H1 (cell line): ENCODE measurements around the gene NKTR. TPM values are rescaled to one million over a fixed set of nuclear protein-coding genes. Genes with fewer than 3 reads are reported as not detected.

Experiments
- CTCF ChIA-PET: fragments of 300-600 bp; sonication (Branson Sonifier 250); formaldehyde crosslinking; loops from one replicate; lab custom pipeline; 2021; ENCODE audit not compliant: partially characterized antibody; lab: Charles Lee
- POLR2A ChIA-PET: fragments of 300-600 bp; sonication (Branson Sonifier 250); formaldehyde crosslinking; loops from one replicate; lab custom pipeline; 2021; ENCODE audit warnings: inconsistent platforms; ENCODE audit not compliant: partially characterized antibody; lab: Charles Lee
- DNase-seq, 2 experiments: peaks; one replicate each; pipeline versions ENCODE4 v3.0.0 to v3.0.0-alpha.2; 2010 to 2022; ENCODE audit warnings: low spot score in 2 of 2, low read depth in 1 of 2, mixed read lengths in 1 of 2
- FAIRE-seq: peaks from 2 replicates; lab custom pipeline; 2011; peaks lifted over from hg19 to GRCh38; lab: Jason Lieb, UNC
- H2AFZ ChIP-seq: 2 replicates; pipeline ENCODE4 v1.8.1; 2012; ENCODE audit warnings: low read length, inconsistent platforms
- H2AK5ac ChIP-seq: 2 replicates; pipeline ENCODE4 v1.6.1; 2013; ENCODE audit warnings: low read depth, low read length
- H2BK120ac ChIP-seq: replicated peaks from 2 replicates; pipeline ENCODE3; 2013; ENCODE audit warnings: low read depth, low read length, inconsistent platforms
- H2BK12ac ChIP-seq: 2 replicates; pipeline ENCODE4 v1.6.1; 2013; ENCODE audit warnings: low read depth, low read length
- H2BK15ac ChIP-seq: 2 replicates; pipeline ENCODE4 v1.6.1; 2013; ENCODE audit warnings: low read length
- H2BK20ac ChIP-seq: 2 replicates; pipeline ENCODE4 v1.6.1; 2013; ENCODE audit warnings: low read length
- H2BK5ac ChIP-seq: 2 replicates; pipeline ENCODE4 v1.6.1; 2013; ENCODE audit warnings: low read depth, low read length
- H3K14ac ChIP-seq: 2 replicates; pipeline ENCODE4 v1.6.1; 2013; ENCODE audit warnings: inconsistent platforms; ENCODE audit not compliant: insufficient read length
- H3K18ac ChIP-seq: 2 replicates; pipeline ENCODE4 v1.6.1; 2013; ENCODE audit warnings: low read length; ENCODE audit errors: extremely low read depth
- H3K23ac ChIP-seq: 2 replicates; pipeline ENCODE4 v1.6.1; 2013; ENCODE audit warnings: inconsistent platforms; ENCODE audit not compliant: insufficient read length
- H3K23me2 ChIP-seq: 2 replicates; pipeline ENCODE4 v1.6.1; 2013; ENCODE audit warnings: low read depth, low read length
- H3K27ac ChIP-seq: 2 replicates; pipeline ENCODE4 v1.6.1; 2011; ENCODE audit warnings: low read depth, low read length, inconsistent platforms
- H3K27me3 ChIP-seq, 4 experiments: replicated peaks in 1 of 4; 1 replicate in 1 of 4; 2 replicates in 3 of 4; pipeline versions ENCODE4 v1.6.1 to v1.8.1; 2011 to 2013; ENCODE audit warnings: low read length in 3 of 4, mild to moderate bottlenecking in 3 of 4, inconsistent platforms in 2 of 4, mixed read lengths in 2 of 4, moderate library complexity in 1 of 4; ENCODE audit not compliant: control insufficient read depth in 3 of 4, insufficient read depth in 3 of 4; ENCODE audit errors: extremely low read depth in 1 of 4
- H3K36me3 ChIP-seq, 4 experiments: 2 replicates each; pipeline versions ENCODE4 v1.6.1 to v1.8.1; 2011 to 2013; ENCODE audit warnings: mild to moderate bottlenecking in 4 of 4, low read length in 3 of 4, moderate library complexity in 2 of 4, control low read depth in 1 of 4, inconsistent platforms in 1 of 4; ENCODE audit not compliant: insufficient read depth in 4 of 4, control insufficient read depth in 2 of 4
- H3K4ac ChIP-seq: replicated peaks from 2 replicates; pipeline ENCODE3; 2013; ENCODE audit warnings: low read length, low read depth, mixed read lengths, inconsistent platforms; ENCODE audit not compliant: insufficient read length
- H3K4me1 ChIP-seq, 4 experiments: replicated peaks in 1 of 4; 1 replicate in 1 of 4; 2 replicates in 3 of 4; pipeline versions ENCODE4 v1.6.1 to v1.8.1; 2011 to 2013; ENCODE audit warnings: low read length in 3 of 4, inconsistent platforms in 2 of 4, mixed read lengths in 1 of 4; ENCODE audit not compliant: insufficient read depth in 4 of 4, control insufficient read depth in 3 of 4
- H3K4me2 ChIP-seq, 2 experiments: 2 replicates each; pipeline versions ENCODE4 v1.6.1 to v1.8.1; 2011 to 2013; ENCODE audit warnings: low read depth in 2 of 2, low read length in 2 of 2, control low read depth in 1 of 2, inconsistent platforms in 1 of 2, mild to moderate bottlenecking in 1 of 2; ENCODE audit not compliant: insufficient read depth in 1 of 2
- H3K4me3 ChIP-seq, 4 experiments: fragments of 200-600, 300-600 bp in 1 of 4; sonication (generic), shearing (Covaris generic), sonication (Bioruptor Twin) in 1 of 4; 2 replicates each; pipeline versions ENCODE4 v1.5.1 to v1.8.1; 2011 to 2016; ENCODE audit warnings: low read length in 4 of 4, low read depth in 3 of 4, control low read depth in 2 of 4, inconsistent platforms in 2 of 4, mild to moderate bottlenecking in 2 of 4, mixed read lengths in 1 of 4, moderate library complexity in 1 of 4; ENCODE audit not compliant: insufficient read depth in 2 of 4; ENCODE audit errors: extremely low read depth in 1 of 4
- H3K56ac ChIP-seq: replicated peaks from 2 replicates; pipeline ENCODE3; 2013; ENCODE audit warnings: low read depth, mild to moderate bottlenecking, mixed read lengths, low read length, inconsistent platforms; ENCODE audit not compliant: insufficient read length
- H3K79me1 ChIP-seq: 2 replicates; pipeline ENCODE4 v1.6.1; 2013; ENCODE audit warnings: low read depth, low read length, control low read depth
- H3K79me2 ChIP-seq, 2 experiments: 2 replicates each; pipeline versions ENCODE4 v1.6.1 to v1.8.1; 2012 to 2013; ENCODE audit warnings: low read length in 2 of 2, mild to moderate bottlenecking in 2 of 2, inconsistent platforms in 1 of 2; ENCODE audit not compliant: insufficient read depth in 2 of 2, control insufficient read depth in 1 of 2
- H3K9ac ChIP-seq, 4 experiments: replicated peaks in 1 of 4; 1 replicate in 1 of 4; 2 replicates in 3 of 4; pipeline versions ENCODE4 v1.6.1 to v1.8.1; 2011 to 2013; ENCODE audit warnings: low read depth in 3 of 4, low read length in 3 of 4, control low read depth in 2 of 4, mild to moderate bottlenecking in 2 of 4, moderate library complexity in 2 of 4, inconsistent platforms in 1 of 4; ENCODE audit errors: extremely low read depth in 1 of 4
- H3K9me3 ChIP-seq, 2 experiments: 2 replicates each; pipeline versions ENCODE4 v1.6.1 to v1.8.1; 2012 to 2013; ENCODE audit warnings: mild to moderate bottlenecking in 2 of 2, moderate library complexity in 2 of 2, control low read depth in 1 of 2, inconsistent platforms in 1 of 2, low read depth in 1 of 2, low read length in 1 of 2, mixed read lengths in 1 of 2; ENCODE audit not compliant: insufficient read depth in 2 of 2
- H4K20me1 ChIP-seq, 2 experiments: replicated peaks in 1 of 2; 2 replicates each; pipeline versions ENCODE3 to v1.8.1; 2011 to 2013; ENCODE audit warnings: inconsistent platforms in 2 of 2, low read length in 2 of 2, mild to moderate bottlenecking in 1 of 2; ENCODE audit not compliant: insufficient read depth in 2 of 2, control insufficient read depth in 1 of 2
- H4K5ac ChIP-seq: 2 replicates; pipeline ENCODE4 v1.6.1; 2013; ENCODE audit warnings: low read length, low read depth, mixed read lengths, inconsistent platforms; ENCODE audit not compliant: insufficient read length
- H4K8ac ChIP-seq: 2 replicates; pipeline ENCODE4 v1.8.0; 2013; ENCODE audit warnings: mild to moderate bottlenecking, moderate library complexity, low read length, inconsistent platforms; ENCODE audit not compliant: insufficient read depth; ENCODE audit errors: extremely low read depth
- H4K91ac ChIP-seq: replicated peaks from 2 replicates; pipeline ENCODE3; 2013; ENCODE audit warnings: low read length, mixed read lengths, inconsistent platforms; ENCODE audit not compliant: insufficient read length
- CHD2 ChIP-seq: IDR thresholded peaks from 2 replicates; pipeline ENCODE4 v1.6.1; 2012; ENCODE audit warnings: low read length, improper control_type of control experiment
- RXRA ChIP-seq: IDR thresholded peaks from 2 replicates; pipeline ENCODE4 v1.6.1; 2011; ENCODE audit warnings: low read depth, mild to moderate bottlenecking, low read length, moderate library complexity; ENCODE audit not compliant: insufficient read depth
- SP4 ChIP-seq: IDR thresholded peaks from 2 replicates; pipeline ENCODE4 v1.6.1; 2012; ENCODE audit warnings: low read length, inconsistent platforms
- WGBS, 2 experiments: shearing (Covaris generic) in 1 of 2; methylation state at CpG; one replicate each; pipeline versions ENCODE4 v1.1.6 to v1.1.7; 2013 to 2015; ENCODE audit warnings: low lambda C conversion rate in 2 of 2, mixed read lengths in 2 of 2, inconsistent platforms in 1 of 2, low coverage in 1 of 2, missing lambda C conversion rate in 1 of 2; ENCODE audit not compliant: insufficient replicate concordance in 2 of 2, insufficient coverage in 1 of 2, insufficient read length in 1 of 2; ENCODE audit errors: extremely low coverage in 1 of 2, missing lambda C conversion rate in 1 of 2; 5-methylcytosine and 5-hydroxymethylcytosine counted together
- polyA plus RNA-seq, 7 experiments: library from polyadenylated mRNA; depleted of rRNA in 3 of 7; stranded (reverse) in 5 of 7; unstranded in 2 of 7; fragments of >200 nt in 5 of 7; fragments of 200-250 nt in 2 of 7; gene quantifications; 1 replicate in 5 of 7; 2 replicates in 1 of 7; 4 replicates in 1 of 7; pipeline versions ENCODE4 v1.2.1 to v1.2.3, GENCODE V29; 2011 to 2013; ENCODE audit warnings: missing spikeins in 2 of 7, mixed read lengths in 2 of 7
- total RNA-seq: library from RNA; stranded (reverse); fragmentation: NEBNext Ultra II Directional; extraction: Animal tissue kit (Norgen Biotek cat#: 25700); gene quantifications from 2 replicates; pipeline ENCODE4 v1.2.1, GENCODE V29; 2021

Gene NKTR
- total and polyA plus RNA-seq, 2 of the 8 experiments (the other 6 are each of a cell fraction or from before 2014, with no cell fraction given): 24.1 to 62.2 TPM

- H3K79me2 ChIP-seq: no peaks in the 10 kb centered on the region
- H3K4me1 ChIP-seq: no peaks in the 10 kb centered on the region; a peak in 1 of 7 replicates
- H3K27me3 ChIP-seq: no peaks in the 10 kb centered on the region; a peak in 1 of 7 replicates
- no peaks in the 10 kb centered on the region for H3K36me3 ChIP-seq
- no peaks in the 10 kb centered on the region for H3K9me3 ChIP-seq
- no peak overlapping the region for H2AK5ac ChIP-seq
- no peaks in the 10 kb centered on the region for H4K20me1 ChIP-seq
- no peaks in the 10 kb centered on the region for H3K23me2 ChIP-seq
- no peak overlapping the region for H2BK15ac ChIP-seq
- H3K18ac ChIP-seq: no peak overlapping the region
- H3K79me1 ChIP-seq: no peaks in the 10 kb centered on the region
- DNase-seq (no peak), FAIRE-seq (no peak)
- H2BK20ac ChIP-seq: no peak overlapping the region
- H4K8ac ChIP-seq: no peak overlapping the region
- no peak overlapping the region for H2BK120ac ChIP-seq
- H3K9ac ChIP-seq: no peak overlapping the region
- no peak overlapping the region for H3K4me3 ChIP-seq
- no peak overlapping the region for H3K56ac ChIP-seq
- no peak overlapping the region for H3K14ac ChIP-seq
- CTCF ChIA-PET: interaction anchor here (1.0 kb wide), 1 partner anchor 12 kb away, joined by 3 read pairs; no protein-coding TSS in a partner anchor
- H4K5ac ChIP-seq: no peak overlapping the region
- no peak overlapping the region for H2BK5ac ChIP-seq
- no peak overlapping the region for H3K4ac ChIP-seq
- H2BK12ac ChIP-seq: no peak overlapping the region
- 93 to 100% methylated on average over 1 to 10 of the region's 10 CpGs for WGBS, 2 experiments
- no peak overlapping the region for H2AFZ ChIP-seq
- POLR2A ChIA-PET: interaction anchor here (0.8 kb wide), 1 partner anchor 36 kb away, joined by 3 read pairs; no protein-coding TSS in a partner anchor
- H3K23ac ChIP-seq: no peak overlapping the region
- no peak overlapping the region for H3K27ac ChIP-seq
- H4K91ac ChIP-seq: no peak overlapping the region
- H3K4me2 ChIP-seq: no peak overlapping the region
- no peak for TF ChIP-seq SP4
- TF ChIP-seq RXRA: no peak
- no peak for TF ChIP-seq CHD2
Measured at GRCh38 chr3:42681361-42682038, 81.0 kb downstream of the NKTR start.
